H1 (cell line): ENCODE data around the gene PLXNB3. TPM values are rescaled to one million over a fixed set of nuclear protein-coding genes. Genes with fewer than 3 reads are reported as not detected.

ENCODE experiments used
- CTCF ChIA-PET: fragments of 300-600 bp; sonication (Branson Sonifier 250); formaldehyde crosslinking; loops from one replicate; lab custom pipeline; 2021; ENCODE audit not compliant: partially characterized antibody; lab: Charles Lee
- POLR2A ChIA-PET: fragments of 300-600 bp; sonication (Branson Sonifier 250); formaldehyde crosslinking; loops from one replicate; lab custom pipeline; 2021; ENCODE audit warnings: inconsistent platforms; ENCODE audit not compliant: partially characterized antibody; lab: Charles Lee
- DNase-seq, 2 experiments: peaks; one replicate each; pipeline versions ENCODE4 v3.0.0 to v3.0.0-alpha.2; 2010 to 2022; ENCODE audit warnings: low spot score in 2 of 2, low read depth in 1 of 2, mixed read lengths in 1 of 2
- FAIRE-seq: peaks from 2 replicates; lab custom pipeline; 2011; peaks lifted over from hg19 to GRCh38; lab: Jason Lieb, UNC
- H2AFZ ChIP-seq: 2 replicates; pipeline ENCODE4 v1.8.1; 2012; ENCODE audit warnings: low read length, inconsistent platforms
- H2AK5ac ChIP-seq: 2 replicates; pipeline ENCODE4 v1.6.1; 2013; ENCODE audit warnings: low read depth, low read length
- H2BK120ac ChIP-seq: replicated peaks from 2 replicates; pipeline ENCODE3; 2013; ENCODE audit warnings: low read depth, low read length, inconsistent platforms
- H2BK12ac ChIP-seq: 2 replicates; pipeline ENCODE4 v1.6.1; 2013; ENCODE audit warnings: low read depth, low read length
- H2BK15ac ChIP-seq: 2 replicates; pipeline ENCODE4 v1.6.1; 2013; ENCODE audit warnings: low read length
- H2BK20ac ChIP-seq: 2 replicates; pipeline ENCODE4 v1.6.1; 2013; ENCODE audit warnings: low read length
- H2BK5ac ChIP-seq: 2 replicates; pipeline ENCODE4 v1.6.1; 2013; ENCODE audit warnings: low read depth, low read length
- H3K14ac ChIP-seq: 2 replicates; pipeline ENCODE4 v1.6.1; 2013; ENCODE audit warnings: inconsistent platforms; ENCODE audit not compliant: insufficient read length
- H3K18ac ChIP-seq: 2 replicates; pipeline ENCODE4 v1.6.1; 2013; ENCODE audit warnings: low read length; ENCODE audit errors: extremely low read depth
- H3K23ac ChIP-seq: 2 replicates; pipeline ENCODE4 v1.6.1; 2013; ENCODE audit warnings: inconsistent platforms; ENCODE audit not compliant: insufficient read length
- H3K23me2 ChIP-seq: 2 replicates; pipeline ENCODE4 v1.6.1; 2013; ENCODE audit warnings: low read depth, low read length
- H3K27ac ChIP-seq: 2 replicates; pipeline ENCODE4 v1.6.1; 2011; ENCODE audit warnings: low read depth, low read length, inconsistent platforms
- H3K27me3 ChIP-seq, 4 experiments: replicated peaks in 1 of 4; 1 replicate in 1 of 4; 2 replicates in 3 of 4; pipeline versions ENCODE4 v1.6.1 to v1.8.1; 2011 to 2013; ENCODE audit warnings: low read length in 3 of 4, mild to moderate bottlenecking in 3 of 4, inconsistent platforms in 2 of 4, mixed read lengths in 2 of 4, moderate library complexity in 1 of 4; ENCODE audit not compliant: control insufficient read depth in 3 of 4, insufficient read depth in 3 of 4; ENCODE audit errors: extremely low read depth in 1 of 4
- H3K36me3 ChIP-seq, 4 experiments: 2 replicates each; pipeline versions ENCODE4 v1.6.1 to v1.8.1; 2011 to 2013; ENCODE audit warnings: mild to moderate bottlenecking in 4 of 4, low read length in 3 of 4, moderate library complexity in 2 of 4, control low read depth in 1 of 4, inconsistent platforms in 1 of 4; ENCODE audit not compliant: insufficient read depth in 4 of 4, control insufficient read depth in 2 of 4
- H3K4ac ChIP-seq: replicated peaks from 2 replicates; pipeline ENCODE3; 2013; ENCODE audit warnings: low read length, low read depth, mixed read lengths, inconsistent platforms; ENCODE audit not compliant: insufficient read length
- H3K4me1 ChIP-seq, 4 experiments: replicated peaks in 1 of 4; 1 replicate in 1 of 4; 2 replicates in 3 of 4; pipeline versions ENCODE4 v1.6.1 to v1.8.1; 2011 to 2013; ENCODE audit warnings: low read length in 3 of 4, inconsistent platforms in 2 of 4, mixed read lengths in 1 of 4; ENCODE audit not compliant: insufficient read depth in 4 of 4, control insufficient read depth in 3 of 4
- H3K4me2 ChIP-seq, 2 experiments: 2 replicates each; pipeline versions ENCODE4 v1.6.1 to v1.8.1; 2011 to 2013; ENCODE audit warnings: low read depth in 2 of 2, low read length in 2 of 2, control low read depth in 1 of 2, inconsistent platforms in 1 of 2, mild to moderate bottlenecking in 1 of 2; ENCODE audit not compliant: insufficient read depth in 1 of 2
- H3K4me3 ChIP-seq, 4 experiments: fragments of 200-600, 300-600 bp in 1 of 4; sonication (generic), shearing (Covaris generic), sonication (Bioruptor Twin) in 1 of 4; 2 replicates each; pipeline versions ENCODE4 v1.5.1 to v1.8.1; 2011 to 2016; ENCODE audit warnings: low read length in 4 of 4, low read depth in 3 of 4, control low read depth in 2 of 4, inconsistent platforms in 2 of 4, mild to moderate bottlenecking in 2 of 4, mixed read lengths in 1 of 4, moderate library complexity in 1 of 4; ENCODE audit not compliant: insufficient read depth in 2 of 4; ENCODE audit errors: extremely low read depth in 1 of 4
- H3K56ac ChIP-seq: replicated peaks from 2 replicates; pipeline ENCODE3; 2013; ENCODE audit warnings: low read depth, mild to moderate bottlenecking, mixed read lengths, low read length, inconsistent platforms; ENCODE audit not compliant: insufficient read length
- H3K79me1 ChIP-seq: 2 replicates; pipeline ENCODE4 v1.6.1; 2013; ENCODE audit warnings: low read depth, low read length, control low read depth
- H3K79me2 ChIP-seq, 2 experiments: 2 replicates each; pipeline versions ENCODE4 v1.6.1 to v1.8.1; 2012 to 2013; ENCODE audit warnings: low read length in 2 of 2, mild to moderate bottlenecking in 2 of 2, inconsistent platforms in 1 of 2; ENCODE audit not compliant: insufficient read depth in 2 of 2, control insufficient read depth in 1 of 2
- H3K9ac ChIP-seq, 4 experiments: replicated peaks in 1 of 4; 1 replicate in 1 of 4; 2 replicates in 3 of 4; pipeline versions ENCODE4 v1.6.1 to v1.8.1; 2011 to 2013; ENCODE audit warnings: low read depth in 3 of 4, low read length in 3 of 4, control low read depth in 2 of 4, mild to moderate bottlenecking in 2 of 4, moderate library complexity in 2 of 4, inconsistent platforms in 1 of 4; ENCODE audit errors: extremely low read depth in 1 of 4
- H3K9me3 ChIP-seq, 2 experiments: 2 replicates each; pipeline versions ENCODE4 v1.6.1 to v1.8.1; 2012 to 2013; ENCODE audit warnings: mild to moderate bottlenecking in 2 of 2, moderate library complexity in 2 of 2, control low read depth in 1 of 2, inconsistent platforms in 1 of 2, low read depth in 1 of 2, low read length in 1 of 2, mixed read lengths in 1 of 2; ENCODE audit not compliant: insufficient read depth in 2 of 2
- H4K20me1 ChIP-seq, 2 experiments: replicated peaks in 1 of 2; 2 replicates each; pipeline versions ENCODE3 to v1.8.1; 2011 to 2013; ENCODE audit warnings: inconsistent platforms in 2 of 2, low read length in 2 of 2, mild to moderate bottlenecking in 1 of 2; ENCODE audit not compliant: insufficient read depth in 2 of 2, control insufficient read depth in 1 of 2
- H4K5ac ChIP-seq: 2 replicates; pipeline ENCODE4 v1.6.1; 2013; ENCODE audit warnings: low read length, low read depth, mixed read lengths, inconsistent platforms; ENCODE audit not compliant: insufficient read length
- H4K8ac ChIP-seq: 2 replicates; pipeline ENCODE4 v1.8.0; 2013; ENCODE audit warnings: mild to moderate bottlenecking, moderate library complexity, low read length, inconsistent platforms; ENCODE audit not compliant: insufficient read depth; ENCODE audit errors: extremely low read depth
- H4K91ac ChIP-seq: replicated peaks from 2 replicates; pipeline ENCODE3; 2013; ENCODE audit warnings: low read length, mixed read lengths, inconsistent platforms; ENCODE audit not compliant: insufficient read length
- HDAC2 ChIP-seq, 2 experiments: fragments of 300-600 bp in 1 of 2; sonication (generic) in 1 of 2; IDR thresholded peaks; 2 replicates each; pipeline ENCODE4 v1.6.1; 2011 to 2012; ENCODE audit warnings: low read depth in 2 of 2, low read length in 2 of 2, mild to moderate bottlenecking in 2 of 2, moderate library complexity in 2 of 2, borderline replicate concordance in 1 of 2, inconsistent platforms in 1 of 2
- WGBS, 2 experiments: shearing (Covaris generic) in 1 of 2; methylation state at CpG; one replicate each; pipeline versions ENCODE4 v1.1.6 to v1.1.7; 2013 to 2015; ENCODE audit warnings: low lambda C conversion rate in 2 of 2, mixed read lengths in 2 of 2, inconsistent platforms in 1 of 2, low coverage in 1 of 2, missing lambda C conversion rate in 1 of 2; ENCODE audit not compliant: insufficient replicate concordance in 2 of 2, insufficient coverage in 1 of 2, insufficient read length in 1 of 2; ENCODE audit errors: extremely low coverage in 1 of 2, missing lambda C conversion rate in 1 of 2; 5-methylcytosine and 5-hydroxymethylcytosine counted together
- polyA plus RNA-seq, 7 experiments: library from polyadenylated mRNA; depleted of rRNA in 3 of 7; stranded (reverse) in 5 of 7; unstranded in 2 of 7; fragments of >200 nt in 5 of 7; fragments of 200-250 nt in 2 of 7; gene quantifications; 1 replicate in 5 of 7; 2 replicates in 1 of 7; 4 replicates in 1 of 7; pipeline versions ENCODE4 v1.2.1 to v1.2.3, GENCODE V29; 2011 to 2013; ENCODE audit warnings: missing spikeins in 2 of 7, mixed read lengths in 2 of 7
- total RNA-seq: library from RNA; stranded (reverse); fragmentation: NEBNext Ultra II Directional; extraction: Animal tissue kit (Norgen Biotek cat#: 25700); gene quantifications from 2 replicates; pipeline ENCODE4 v1.2.1, GENCODE V29; 2021

Gene PLXNB3
- total and polyA plus RNA-seq, 2 of the 8 experiments (the other 6 are each of a cell fraction or from before 2014, with no cell fraction given): 1.2 to 2.7 TPM

- H3K4me1 ChIP-seq: no peaks in the 10 kb centered on the region; a peak in 1 of 7 replicates
- no peak overlapping the region for H3K14ac ChIP-seq
- no peak overlapping the region for H2AK5ac ChIP-seq
- no peak overlapping the region for H2BK15ac ChIP-seq
- WGBS, 2 experiments: 88% methylated on average over 1 of the region's 1 CpG; no CpG with 5 or more reads in 1 of the 2 experiments
- H2BK20ac ChIP-seq: no peak overlapping the region
- no peak overlapping the region for H4K91ac ChIP-seq
- H3K79me1 ChIP-seq: no peaks in the 10 kb centered on the region
- H4K8ac ChIP-seq: no peak overlapping the region
- H3K23ac ChIP-seq: no peak overlapping the region
- no peak overlapping the region for H3K18ac ChIP-seq
- no peaks in the 10 kb centered on the region for H3K79me2 ChIP-seq
- H3K9me3 ChIP-seq: no peaks in the 10 kb centered on the region
- H3K36me3 ChIP-seq: no peaks in the 10 kb centered on the region
- DNase-seq: no peak
- no peak overlapping the region for H2BK120ac ChIP-seq
- no peak overlapping the region for H3K9ac ChIP-seq
- no peak overlapping the region for H2AFZ ChIP-seq
- H3K27ac ChIP-seq: no peak overlapping the region
- no peak overlapping the region for H3K4ac ChIP-seq
- no peak overlapping the region for H3K4me2 ChIP-seq
- no peak overlapping the region for H2BK5ac ChIP-seq
- no peak overlapping the region for H3K56ac ChIP-seq
- POLR2A ChIA-PET: no interaction called here
- H3K23me2 ChIP-seq: no peaks in the 10 kb centered on the region
- no peak for FAIRE-seq
- TF ChIP-seq HDAC2 (IDR thresholded peaks at IDR 0.05; ENCODE audit: borderline replicate concordance in 1 of 2, low read depth in 2 of 2, low read length in 2 of 2): no peak
- TF ChIP-seq, all 59 proteins: peak for 0
- CTCF ChIA-PET: interaction anchor here (0.6 to 1.9 kb wide), 7 partner anchors 9 to 190 kb away, joined by 3 to 4 read pairs (median 3); partner anchors contain the start of genes ARHGAP4, L1CAM and PLXNB3
- Histone ChIP-seq H4K20me1 (no peaks in the 10 kb centered on the region), H4K5ac (no peak overlapping the region), H3K4me3 (no peak overlapping the region), H2BK12ac (no peak overlapping the region), H3K27me3 (no peaks in the 10 kb centered on the region)
Measured at GRCh38 chrX:153755136-153755535, 8.9 kb upstream of the PLXNB3 start.
